HG03432 (cell line): Measurements from ENCODE around the gene IL9.

Source experiments
- ATAC-seq: cut with Tn5 transposase; IDR thresholded peaks from one replicate; pipeline ENCODE4 v1.9.1; 2021; ENCODE audit warnings: mild to moderate bottlenecking, moderate library complexity; ENCODE audit not compliant: unreplicated experiment

The IL9 gene

DNA sequence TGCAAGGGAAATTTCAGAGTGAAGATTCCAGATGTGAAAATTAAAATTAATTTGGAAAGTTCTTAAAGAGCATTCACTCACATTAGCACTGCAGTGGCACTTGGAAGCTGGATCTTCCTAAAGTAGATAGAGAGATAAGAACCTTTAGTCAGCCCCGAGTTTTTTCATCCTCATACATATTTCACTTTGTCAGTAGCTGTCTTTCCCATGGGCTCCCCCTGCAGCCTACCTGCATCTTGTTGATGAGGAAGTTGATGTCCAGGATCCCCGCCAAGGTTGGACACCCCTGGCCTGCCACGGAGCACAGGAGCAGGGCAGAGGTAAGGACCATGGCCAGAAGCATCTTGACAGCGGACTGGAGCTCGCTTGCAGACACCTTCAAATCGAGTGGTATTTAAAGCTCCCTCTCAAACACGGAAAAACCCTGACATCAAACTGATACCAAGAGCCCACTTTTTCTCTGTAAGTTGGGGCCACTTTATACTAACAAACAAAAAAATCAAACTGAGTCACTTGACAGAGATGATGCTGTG is at the start of gene IL9:
IL9 (minus strand) TSS at position 368 of the 533 bp plus-strand sequence; CDS start at position 343, 25 bp downstream.
- no peak for ATAC-seq

DNA sequence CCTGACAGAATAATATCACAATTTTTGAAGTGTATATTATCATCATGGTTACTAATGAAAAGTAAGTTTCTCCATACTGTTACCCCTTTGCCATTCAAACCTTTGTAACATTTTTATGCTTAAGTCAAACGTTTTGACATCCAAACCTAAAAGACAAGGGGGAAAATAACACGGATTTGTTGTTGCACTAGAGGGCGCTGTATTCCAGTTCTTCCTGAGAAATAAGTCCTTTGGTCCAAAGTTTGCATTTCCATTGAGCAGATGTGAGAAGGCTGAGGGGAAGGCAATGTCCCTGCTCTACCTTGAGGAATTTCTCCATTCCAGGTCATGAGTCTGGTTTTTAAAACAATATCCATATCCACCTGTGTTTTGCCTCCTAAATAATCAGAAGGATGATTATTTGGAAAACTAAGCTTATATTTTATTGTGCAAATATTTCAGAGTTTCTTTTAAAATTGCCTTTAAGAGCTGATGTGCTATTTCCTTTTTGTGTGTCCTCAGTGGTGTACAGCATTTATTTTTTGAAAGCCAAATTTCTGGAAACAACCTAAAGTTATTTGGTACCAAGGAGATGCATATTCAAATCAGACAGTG is 49.4 kb upstream of the IL9 start:
- ATAC-seq = no peak

- no peak for ATAC-seq
Observed at GRCh38 chr5:135944564-135944963, 48.9 kb upstream of the IL9 start.

- no peak for ATAC-seq
Observed at GRCh38 chr5:135942202-135942771, 46.6 kb upstream of the IL9 start.

GRCh38 chr5:135941711-135942110 is 46.1 kb upstream of the IL9 start:
- ATAC-seq = no peak

DNA sequence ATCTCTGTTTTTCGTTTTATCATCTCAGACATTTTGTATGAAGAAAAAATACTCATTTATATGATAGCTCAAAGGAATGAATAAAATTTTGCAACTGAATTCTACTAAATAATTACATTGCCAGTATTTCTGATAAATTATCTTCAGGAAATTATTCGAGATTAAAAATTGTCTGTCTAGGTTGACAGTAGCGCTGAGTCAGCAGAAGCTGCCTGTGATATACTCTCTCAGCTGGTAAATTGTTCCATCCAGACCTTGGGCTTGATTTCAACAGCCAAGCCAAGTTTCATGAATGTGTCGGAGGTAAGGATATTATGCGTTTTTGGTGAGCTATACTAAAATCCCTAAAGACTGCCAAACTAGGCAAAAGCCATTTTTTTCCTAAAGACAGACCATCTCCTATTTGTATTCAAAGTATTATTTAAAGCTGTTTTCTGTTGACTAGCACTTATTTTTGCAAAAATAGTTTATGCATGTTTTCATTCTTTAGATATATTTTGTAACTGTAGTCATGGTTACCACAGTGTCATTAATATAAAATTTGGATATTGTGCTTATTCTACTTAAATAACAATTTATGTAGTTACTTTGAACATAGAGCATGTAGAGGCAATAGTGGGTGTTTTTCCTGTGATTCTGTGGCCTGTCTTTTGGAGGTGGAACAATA is 41.7 kb upstream of the IL9 start:
- ATAC-seq = no peak

- no peak for ATAC-seq
Observed at GRCh38 chr5:135934939-135935338, 39.3 kb upstream of the IL9 start.

DNA sequence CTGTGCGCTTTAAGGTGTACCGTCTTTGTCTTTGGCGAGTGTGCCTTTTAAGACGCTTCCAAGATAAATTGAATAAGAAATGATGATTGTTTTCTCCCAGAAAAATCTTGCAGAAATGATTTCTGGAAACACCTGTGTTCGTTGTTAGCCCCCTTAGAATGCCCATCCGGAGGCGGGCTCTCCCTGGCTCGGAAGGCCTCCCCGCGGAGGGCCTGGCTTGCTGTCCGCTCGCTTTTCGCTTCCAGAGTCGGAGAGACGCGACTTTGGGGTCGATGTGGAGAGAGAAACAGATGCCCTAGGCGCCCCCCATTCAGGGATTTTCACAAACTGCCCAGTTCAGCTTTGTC is 35.3 kb upstream of the IL9 start:
- ATAC-seq = no peak

DNA sequence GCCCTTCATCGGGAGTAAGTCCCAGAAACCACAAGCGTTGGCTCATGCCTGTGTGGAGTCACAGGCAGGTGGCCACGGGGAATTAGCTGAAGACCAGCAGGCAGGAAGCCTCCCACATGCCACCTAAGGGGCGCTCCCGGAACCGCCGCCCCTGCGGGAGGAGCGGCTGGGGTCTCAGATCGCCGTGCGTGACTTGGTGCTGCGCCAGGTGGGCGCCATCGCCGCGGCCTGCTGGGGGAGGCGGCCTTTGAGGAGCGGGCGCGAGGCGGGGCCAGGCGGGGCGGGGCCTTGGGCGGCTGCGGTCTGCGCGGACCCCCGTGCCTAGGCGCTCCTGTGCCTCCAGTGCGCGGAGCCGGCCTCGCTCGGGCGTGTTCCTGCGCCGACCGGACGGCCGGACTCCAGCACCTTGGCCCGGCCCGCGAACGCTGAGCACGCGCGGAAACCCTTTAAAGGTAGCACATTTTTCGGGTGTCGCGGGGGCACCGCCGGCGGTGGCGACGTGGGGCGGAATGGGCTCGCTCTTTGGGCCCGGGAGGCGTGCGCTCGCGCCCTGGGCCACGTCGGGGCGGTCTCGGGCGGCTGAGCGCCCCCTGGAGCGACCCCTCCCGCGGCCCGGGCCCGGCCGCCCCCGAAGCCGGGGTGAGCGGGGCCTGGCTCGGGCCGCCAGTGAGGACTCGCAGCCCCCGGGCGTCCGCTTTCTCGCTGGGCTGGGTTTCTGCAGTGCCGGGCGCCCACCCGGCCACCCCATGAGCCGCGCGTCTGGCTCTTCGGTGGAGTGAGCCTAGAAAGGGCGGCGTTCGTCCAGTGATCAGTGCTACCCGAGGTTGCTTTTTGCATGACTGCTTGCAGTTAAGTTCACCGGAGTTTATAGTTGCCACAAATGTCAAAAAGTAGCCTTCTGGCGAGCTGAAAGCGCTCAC is 34.6 kb upstream of the IL9 start:
- ATAC-seq = no peak

GRCh38 chr5:135921388-135921787 is 25.7 kb upstream of the IL9 start:
- ATAC-seq = no peak

GRCh38 chr5:135920199-135920598 is 24.6 kb upstream of the IL9 start:
- ATAC-seq = no peak

- no peak for ATAC-seq
Observed at GRCh38 chr5:135916638-135917263, 21.1 kb upstream of the IL9 start.

GRCh38 chr5:135915466-135916001 is 19.9 kb upstream of the IL9 start:
- no peak for ATAC-seq

GRCh38 chr5:135913713-135914626 is 18.3 kb upstream of the IL9 start:
- ATAC-seq = no peak

- no peak for ATAC-seq
Observed at GRCh38 chr5:135905144-135905543, 9.5 kb upstream of the IL9 start.

DNA sequence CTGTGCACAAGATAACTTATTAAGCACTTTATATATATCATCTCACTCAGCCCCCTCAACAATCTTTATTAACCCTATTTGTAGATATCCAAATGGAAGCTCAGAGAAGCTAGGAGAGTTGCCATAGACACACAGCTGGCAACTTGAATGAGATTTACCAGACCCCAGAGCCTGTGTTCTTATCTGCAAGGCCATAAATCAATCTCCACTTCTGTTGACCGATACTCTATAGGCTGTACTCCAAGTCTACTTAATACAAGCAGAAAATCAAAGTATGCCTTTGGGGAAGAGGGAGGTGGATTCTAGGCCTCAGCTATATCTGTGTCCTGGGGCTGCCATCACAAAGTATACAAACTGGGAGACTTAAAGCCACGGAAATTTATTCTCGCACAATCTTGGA is 6.0 kb upstream of the IL9 start:
- no peak for ATAC-seq

DNA sequence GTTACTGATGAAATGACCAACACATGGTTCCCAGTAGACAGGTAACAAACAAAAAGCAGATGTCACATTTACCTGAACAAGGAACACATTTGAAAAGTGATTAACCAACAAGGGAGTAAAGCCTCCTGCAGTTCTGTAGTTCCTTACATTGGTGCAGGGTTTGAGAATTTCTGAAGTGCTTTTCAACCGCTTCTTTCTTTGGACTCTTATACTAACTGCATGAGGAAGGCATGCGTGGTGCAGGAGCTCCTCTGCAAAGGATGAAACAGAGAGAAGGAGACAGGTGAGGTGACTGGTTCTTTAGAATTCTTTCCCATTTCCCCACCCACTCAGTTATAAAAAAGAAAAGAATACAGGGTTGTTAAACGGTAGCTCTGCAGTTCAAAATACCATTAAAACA is 4.6 kb upstream of the IL9 start:
- ATAC-seq = no peak

- no peak for ATAC-seq
Observed at GRCh38 chr5:135898651-135899050, 3.0 kb upstream of the IL9 start.

GRCh38 chr5:135894789-135895188 is 852 bp downstream of the IL9 start:
- ATAC-seq = no peak

DNA sequence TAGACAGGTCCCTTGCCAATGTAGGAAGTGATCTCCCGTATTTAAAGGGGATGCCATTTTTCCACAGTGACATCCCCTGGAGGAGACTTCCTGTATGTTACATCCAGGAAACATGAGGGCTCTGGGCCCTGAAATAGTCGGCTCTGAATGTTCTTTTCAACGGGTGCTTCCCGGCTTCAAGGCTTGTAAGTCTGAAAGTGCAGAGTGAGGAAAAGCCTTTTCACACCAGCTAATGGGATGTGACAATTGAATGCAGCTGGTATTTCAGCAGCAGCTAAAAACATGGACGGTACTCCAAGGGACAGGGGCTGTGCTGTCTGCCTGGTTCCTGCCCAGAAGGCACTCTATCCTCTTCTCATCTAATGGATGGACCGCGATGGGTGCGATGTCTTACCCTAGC is 1.4 kb downstream of the IL9 start:
- no peak for ATAC-seq
